Keratinocyte (primary cell): ENCODE measurements around the gene TRIP4. TPM values are rescaled to one million over a fixed set of nuclear protein-coding genes. Genes with fewer than 3 reads are reported as not detected.

ENCODE experiments used
- DNase-seq: peaks from one replicate; pipeline ENCODE4 v3.0.0-alpha.2; 2011; ENCODE audit warnings: low read depth, missing footprints, low spot score
- FAIRE-seq: peaks from 2 replicates; lab custom pipeline; 2011; peaks lifted over from hg19 to GRCh38; lab: Jason Lieb, UNC
- H2AFZ ChIP-seq: 2 replicates; pipeline ENCODE4 v1.6.0; 2012; ENCODE audit warnings: low read length, control low read depth, inconsistent platforms; ENCODE audit not compliant: control insufficient read depth
- H3K27ac ChIP-seq: 2 replicates; pipeline ENCODE4 v1.5.1; 2011; ENCODE audit warnings: low read length; ENCODE audit not compliant: control insufficient read depth, insufficient read depth
- H3K27me3 ChIP-seq: 3 replicates; pipeline ENCODE4 v1.6.0; 2011; ENCODE audit warnings: low read length; ENCODE audit not compliant: control insufficient read depth, insufficient read depth; ENCODE audit errors: extremely low read depth
- H3K36me3 ChIP-seq, 2 experiments: 2 replicates in 1 of 2; 3 replicates in 1 of 2; pipeline ENCODE4 v1.5.1; 2011; ENCODE audit warnings: low read length in 2 of 2, mild to moderate bottlenecking in 1 of 2; ENCODE audit not compliant: control insufficient read depth in 2 of 2, insufficient read depth in 2 of 2; ENCODE audit errors: extremely low read depth in 1 of 2
- H3K4me1 ChIP-seq: 3 replicates; pipeline ENCODE4 v1.5.1; 2011; ENCODE audit warnings: low read length; ENCODE audit not compliant: control insufficient read depth, insufficient read depth; ENCODE audit errors: extremely low read depth
- H3K4me2 ChIP-seq: 3 replicates; pipeline ENCODE4 v1.6.0; 2011; ENCODE audit warnings: low read depth, low read length; ENCODE audit not compliant: control insufficient read depth, insufficient read depth; ENCODE audit errors: extremely low read depth
- H3K4me3 ChIP-seq, 3 experiments: fragments of 200-600 bp in 1 of 3; sonication (generic) in 1 of 3; 2 replicates in 2 of 3; 3 replicates in 1 of 3; pipeline ENCODE4 v1.5.1; 2011 to 2016; ENCODE audit warnings: low read length in 3 of 3, mild to moderate bottlenecking in 3 of 3, control low read depth in 2 of 3, inconsistent platforms in 1 of 3, low read depth in 1 of 3, mixed read lengths in 1 of 3, mixed run types in 1 of 3, moderate library complexity in 1 of 3; ENCODE audit not compliant: control insufficient read depth in 2 of 3, insufficient read depth in 2 of 3; ENCODE audit errors: extremely low read depth in 1 of 3
- H3K79me2 ChIP-seq: 2 replicates; pipeline ENCODE4 v1.6.0; 2012; ENCODE audit warnings: low read length; ENCODE audit not compliant: control insufficient read depth, insufficient read depth
- H3K9ac ChIP-seq: 3 replicates; pipeline ENCODE4 v1.6.0; 2011; ENCODE audit warnings: low read length; ENCODE audit not compliant: control insufficient read depth, insufficient read depth; ENCODE audit errors: extremely low read depth
- H3K9me1 ChIP-seq: 3 replicates; pipeline ENCODE4 v1.6.0; 2011; ENCODE audit warnings: low read length; ENCODE audit not compliant: control insufficient read depth, insufficient read depth; ENCODE audit errors: extremely low read depth
- H3K9me3 ChIP-seq: 2 replicates; pipeline ENCODE4 v1.5.1; 2012; ENCODE audit warnings: low read depth, low read length; ENCODE audit not compliant: control insufficient read depth
- H4K20me1 ChIP-seq: 3 replicates; pipeline ENCODE4 v1.6.0; 2011; ENCODE audit warnings: low read length; ENCODE audit not compliant: control insufficient read depth, insufficient read depth; ENCODE audit errors: extremely low read depth
- EZH2 ChIP-seq: IDR thresholded peaks from one replicate; pipeline ENCODE4 v1.6.1; 2012; ENCODE audit warnings: inconsistent platforms, mild to moderate bottlenecking, low read length, moderate library complexity
- dilution Hi-C: fragments of 300-500 bp; cut with MboI; formaldehyde crosslinking; loops from one replicate; pipeline ENCODE4 v1.7.0; 2020; ENCODE audit warnings: low sequenced_read_pairs; ENCODE audit not compliant: extremely low pct_ligation_motif_present
- polyA plus RNA-seq, 5 experiments: library from polyadenylated mRNA; depleted of rRNA in 3 of 5; stranded (reverse) in 3 of 5; stranded (forward) in 1 of 5; unstranded in 1 of 5; fragments of >200 nt; gene quantifications; 1 replicate in 1 of 5; 2 replicates in 3 of 5; 3 replicates in 1 of 5; pipeline versions ENCODE4 v1.2.1 to v1.2.3, GENCODE V29; 2011 to 2012; ENCODE audit warnings: missing spikeins in 2 of 5, low read depth in 1 of 5, low replicate concordance in 1 of 5
- TF ChIP-seq, protein P1 (sequence below), 3 experiments: IDR thresholded peaks in 1 of 3; conservative IDR thresholded peaks in 1 of 3; optimal IDR thresholded peaks in 1 of 3; 2 replicates in 2 of 3; 3 replicates in 1 of 3; pipeline versions ENCODE3 to v1.5.1; 2011; ENCODE audit warnings: low read length in 3 of 3, mild to moderate bottlenecking in 3 of 3, moderate library complexity in 2 of 3, control low read depth in 1 of 3, inconsistent platforms in 1 of 3; ENCODE audit not compliant: insufficient read depth in 2 of 3; ENCODE audit errors: extremely low read depth in 1 of 3

Gene TRIP4
- polyA plus RNA-seq, 1 donor (not counting 4 experiments of a cell fraction or from before 2014, with no cell fraction given), result 31.5 TPM

DNA sequence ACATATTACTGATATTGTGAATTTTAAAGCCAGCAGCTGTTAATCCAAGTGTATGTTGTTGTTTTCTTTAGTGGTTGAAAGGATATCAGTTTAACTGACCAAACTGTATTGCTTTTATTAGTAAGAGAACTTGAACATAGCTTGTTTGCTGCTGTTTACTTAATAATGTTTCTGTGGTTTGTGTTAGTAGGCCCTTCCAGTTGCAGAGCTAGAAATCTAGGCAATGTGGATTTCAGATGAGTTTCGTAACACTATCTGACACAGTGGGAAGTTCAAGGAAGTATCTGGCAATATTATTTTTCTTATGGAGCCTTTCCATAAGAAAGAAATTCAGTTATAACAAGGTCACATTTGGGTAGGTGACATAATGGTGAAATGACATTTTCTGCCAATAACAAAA is 91.2 kb downstream of the TRIP4 start:
- FAIRE-seq, result no peak
- Histone ChIP-seq H3K4me2 (no peak overlapping the region), H2AFZ (no peak overlapping the region), H3K79me2 (peaks cover 42% of the 10 kb centered on the region), H3K27me3 (no peaks in the 10 kb centered on the region), H3K9me1 (no peaks in the 10 kb centered on the region), H3K27ac (no peak overlapping the region), H3K4me1 (no peaks in the 10 kb centered on the region), H3K9me3 (no peaks in the 10 kb centered on the region), H3K9ac (no peak overlapping the region), H3K4me3 (no peak overlapping the region), H4K20me1 (no peaks in the 10 kb centered on the region), H3K36me3 (peaks cover 0 to 3% of the 10 kb centered on the region in 2 experiments)
- DNase-seq, result no peak
- TF ChIP-seq, protein P1, sequence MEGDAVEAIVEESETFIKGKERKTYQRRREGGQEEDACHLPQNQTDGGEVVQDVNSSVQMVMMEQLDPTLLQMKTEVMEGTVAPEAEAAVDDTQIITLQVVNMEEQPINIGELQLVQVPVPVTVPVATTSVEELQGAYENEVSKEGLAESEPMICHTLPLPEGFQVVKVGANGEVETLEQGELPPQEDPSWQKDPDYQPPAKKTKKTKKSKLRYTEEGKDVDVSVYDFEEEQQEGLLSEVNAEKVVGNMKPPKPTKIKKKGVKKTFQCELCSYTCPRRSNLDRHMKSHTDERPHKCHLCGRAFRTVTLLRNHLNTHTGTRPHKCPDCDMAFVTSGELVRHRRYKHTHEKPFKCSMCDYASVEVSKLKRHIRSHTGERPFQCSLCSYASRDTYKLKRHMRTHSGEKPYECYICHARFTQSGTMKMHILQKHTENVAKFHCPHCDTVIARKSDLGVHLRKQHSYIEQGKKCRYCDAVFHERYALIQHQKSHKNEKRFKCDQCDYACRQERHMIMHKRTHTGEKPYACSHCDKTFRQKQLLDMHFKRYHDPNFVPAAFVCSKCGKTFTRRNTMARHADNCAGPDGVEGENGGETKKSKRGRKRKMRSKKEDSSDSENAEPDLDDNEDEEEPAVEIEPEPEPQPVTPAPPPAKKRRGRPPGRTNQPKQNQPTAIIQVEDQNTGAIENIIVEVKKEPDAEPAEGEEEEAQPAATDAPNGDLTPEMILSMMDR (optimal IDR thresholded peaks at IDR 0.05 in 1 of 3, IDR thresholded peaks at IDR 0.05 in 1 of 3, conservative IDR thresholded peaks at IDR 0.05 in 1 of 3; ENCODE audit: extremely low read depth in 1 of 3, insufficient read depth in 2 of 3, low read length in 3 of 3), result no peak
- no peak for TF ChIP-seq EZH2
- dilution Hi-C loops, result no loop called here

DNA sequence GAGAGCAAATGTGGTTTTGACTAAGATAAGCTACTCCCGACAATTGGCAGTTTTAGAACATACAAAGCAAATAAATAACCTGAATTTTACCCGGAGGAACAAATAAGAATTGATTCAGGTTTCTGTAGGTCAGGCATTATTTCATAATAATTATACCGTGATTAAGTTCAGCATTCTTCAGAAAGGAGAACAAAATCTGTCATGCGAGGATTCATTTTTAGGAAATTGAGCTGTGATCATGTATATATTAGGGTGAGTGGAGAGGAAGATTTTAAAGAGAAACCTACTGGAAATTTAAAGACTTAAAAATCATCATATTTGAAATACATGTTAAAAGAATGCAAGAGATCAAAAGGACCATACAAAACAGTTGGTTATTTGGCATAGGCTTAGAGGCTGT is 93.3 kb downstream of the TRIP4 start:
- Histone ChIP-seq H3K4me3 (no peak overlapping the region), H3K4me1 (no peaks in the 10 kb centered on the region), H2AFZ (no peak overlapping the region), H3K27ac (no peak overlapping the region), H3K9me3 (no peaks in the 10 kb centered on the region), H3K36me3 (peaks cover 0 to 3% of the 10 kb centered on the region in 2 experiments), H3K79me2 (peaks cover 30% of the 10 kb centered on the region), H3K4me2 (no peak overlapping the region), H3K9me1 (no peaks in the 10 kb centered on the region), H4K20me1 (no peaks in the 10 kb centered on the region), H3K9ac (no peak overlapping the region), H3K27me3 (no peaks in the 10 kb centered on the region)
- no peak for DNase-seq
- dilution Hi-C loops, result no loop called here
- TF ChIP-seq EZH2, result no peak
- TF ChIP-seq, protein P1 (optimal IDR thresholded peaks at IDR 0.05 in 1 of 3, IDR thresholded peaks at IDR 0.05 in 1 of 3, conservative IDR thresholded peaks at IDR 0.05 in 1 of 3; ENCODE audit: extremely low read depth in 1 of 3, insufficient read depth in 2 of 3, low read length in 3 of 3), result no peak
- no peak for FAIRE-seq
